Astrocyte of the cerebellum (primary cell): Measurements from ENCODE around the gene UNC119.

ENCODE experiments used
- DNase-seq: peaks from one replicate; pipeline ENCODE4 v3.0.0-alpha.2; 2011; ENCODE audit warnings: low read depth
- H3K4me3 ChIP-seq: 2 replicates; pipeline ENCODE4 v1.5.1; 2011; ENCODE audit warnings: mild to moderate bottlenecking, low read depth, low read length, moderate library complexity
- CTCF ChIP-seq: IDR thresholded peaks from 2 replicates; pipeline ENCODE4 v1.5.1; 2012; ENCODE audit warnings: low read length, low read depth, moderate library complexity, mild to moderate bottlenecking; ENCODE audit errors: missing control alignments
- in situ Hi-C: cut with HindIII; loops from 2 replicates; pipeline ENCODE4 v1.10.0; 2017; ENCODE audit warnings: low sequenced_read_pairs

UNC119 gene

GRCh38 chr17:28500712-28501379, 51.6 kb downstream of the UNC119 start:
- no peak for DNase-seq
- no peak for TF ChIP-seq CTCF
- no peak overlapping the region for H3K4me3 ChIP-seq
- in situ Hi-C loops = no loop called here

- DNase-seq = no peak
- in situ Hi-C loops = loop anchor here (5.0 kb wide), 1 partner anchor 47 kb away; no protein-coding TSS in a partner anchor
- TF ChIP-seq CTCF = no peak
- no peak overlapping the region for H3K4me3 ChIP-seq
Observed at GRCh38 chr17:28499684-28500357, 52.6 kb downstream of the UNC119 start.

GRCh38 chr17:28499364-28499664, 53.1 kb downstream of the UNC119 start:
- no peak for DNase-seq
- in situ Hi-C loops = loop anchor here (5.0 kb wide), 1 partner anchor 48 kb away; no protein-coding TSS in a partner anchor
- TF ChIP-seq CTCF = no peak
- H3K4me3 ChIP-seq = no peak overlapping the region

- in situ Hi-C loops = loop anchor here (5.0 kb wide), 1 partner anchor 48 kb away; no protein-coding TSS in a partner anchor
- no peak for DNase-seq
- no peak overlapping the region for H3K4me3 ChIP-seq
- TF ChIP-seq CTCF = no peak
Observed at GRCh38 chr17:28498652-28499363, 53.6 kb downstream of the UNC119 start.

- in situ Hi-C loops = loop anchor here (5.0 kb wide), 1 partner anchor 49 kb away; no protein-coding TSS in a partner anchor
- DNase-seq = no peak
- TF ChIP-seq CTCF = no peak
- no peak overlapping the region for H3K4me3 ChIP-seq
Observed at GRCh38 chr17:28497931-28498330, 54.5 kb downstream of the UNC119 start.
